Left forelimb (tissue), 1 donor: ENCODE measurements around the gene CELF2.

ENCODE experiments used
- DNase-seq: peaks from one replicate; pipeline ENCODE4 v3.0.0-alpha.2; 2018; ENCODE audit warnings: low spot score

Gene CELF2

GRCh38 chr10:11058965-11059364, 41.3 kb downstream of the CELF2 start:
- DNase-seq = no peak

GRCh38 chr10:11063856-11064255, 46.2 kb downstream of the CELF2 start:
- DNase-seq = no peak

GRCh38 chr10:11064832-11065231, 47.2 kb downstream of the CELF2 start:
- no peak for DNase-seq

GRCh38 chr10:11065567-11065966, 47.9 kb downstream of the CELF2 start:
- DNase-seq = no peak

GRCh38 chr10:11066520-11066919, 48.8 kb downstream of the CELF2 start:
- DNase-seq = no peak

GRCh38 chr10:11068861-11069633, 51.4 kb downstream of the CELF2 start:
- DNase-seq = no peak

GRCh38 chr10:11073410-11073809, 55.7 kb downstream of the CELF2 start:
- no peak for DNase-seq

GRCh38 chr10:11074536-11075267, 57.0 kb downstream of the CELF2 start:
- no peak for DNase-seq

GRCh38 chr10:11076221-11076620, 58.5 kb downstream of the CELF2 start:
- no peak for DNase-seq

GRCh38 chr10:11080564-11080984, 62.9 kb downstream of the CELF2 start:
- DNase-seq = no peak

- no peak for DNase-seq
Measured at GRCh38 chr10:11081408-11081807, 63.7 kb downstream of the CELF2 start.

GRCh38 chr10:11082526-11082925, 64.9 kb downstream of the CELF2 start:
- no peak for DNase-seq

- no peak for DNase-seq
Measured at GRCh38 chr10:11083051-11083450, 65.4 kb downstream of the CELF2 start.

GRCh38 chr10:11085545-11085944, 67.9 kb downstream of the CELF2 start:
- DNase-seq = no peak

GRCh38 chr10:11086177-11086840, 68.6 kb downstream of the CELF2 start:
- no peak for DNase-seq

GRCh38 chr10:11087372-11087771, 69.7 kb downstream of the CELF2 start:
- DNase-seq = no peak

GRCh38 chr10:11088709-11089108, 71.0 kb downstream of the CELF2 start:
- no peak for DNase-seq

GRCh38 chr10:11089272-11089671, 71.6 kb downstream of the CELF2 start:
- DNase-seq = no peak

- DNase-seq = no peak
Measured at GRCh38 chr10:11091517-11092102, 73.9 kb downstream of the CELF2 start.

- DNase-seq = no peak
Measured at GRCh38 chr10:11093771-11094736, 76.4 kb downstream of the CELF2 start.

GRCh38 chr10:11095374-11095801, 77.7 kb downstream of the CELF2 start:
- no peak for DNase-seq
